Peyer's patch (tissue), 4 donors: ENCODE data around the gene FBXO31.

ENCODE experiments used
- POLR2A ChIP-seq, 2 donors: fragments of 450-650 bp; IDR thresholded peaks; one replicate each; pipeline ENCODE4 v1.5.1; 2017; ENCODE audit warnings: antibody characterized with exemption in 2 of 2, mild to moderate bottlenecking in 2 of 2, moderate library complexity in 2 of 2
- TF ChIP-seq, protein P1 (sequence below), 6 experiments: fragments of 450-650 bp in 4 of 6; fragments of 200-600 bp in 2 of 6; sonication (generic) in 1 of 6; IDR thresholded peaks; one replicate each; pipeline ENCODE4 v1.5.1; 2017 to 2019; ENCODE audit warnings: antibody characterized with exemption in 6 of 6, mild to moderate bottlenecking in 3 of 6, moderate library complexity in 1 of 6

DNA sequence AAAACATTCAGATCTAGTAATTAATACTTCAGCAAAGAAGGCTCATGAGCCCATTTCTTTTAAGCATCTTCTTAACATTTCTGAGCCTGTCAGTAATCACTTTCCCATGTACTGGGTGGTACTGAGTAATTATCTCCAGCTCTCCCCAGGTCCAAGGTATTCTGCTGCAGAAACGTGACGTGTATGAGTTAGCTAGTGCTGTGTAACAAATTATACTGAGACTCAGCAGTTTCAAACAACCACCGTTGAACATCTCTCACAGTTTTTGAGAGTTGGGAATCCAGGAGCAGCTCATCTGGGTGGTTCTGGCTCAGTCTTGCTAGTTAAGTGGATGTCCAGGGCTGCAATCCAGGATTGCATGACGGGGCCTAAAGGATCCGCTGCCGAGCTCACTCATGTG lies 91.6 kb downstream of the FBXO31 start:
- TF ChIP-seq, protein P1, sequence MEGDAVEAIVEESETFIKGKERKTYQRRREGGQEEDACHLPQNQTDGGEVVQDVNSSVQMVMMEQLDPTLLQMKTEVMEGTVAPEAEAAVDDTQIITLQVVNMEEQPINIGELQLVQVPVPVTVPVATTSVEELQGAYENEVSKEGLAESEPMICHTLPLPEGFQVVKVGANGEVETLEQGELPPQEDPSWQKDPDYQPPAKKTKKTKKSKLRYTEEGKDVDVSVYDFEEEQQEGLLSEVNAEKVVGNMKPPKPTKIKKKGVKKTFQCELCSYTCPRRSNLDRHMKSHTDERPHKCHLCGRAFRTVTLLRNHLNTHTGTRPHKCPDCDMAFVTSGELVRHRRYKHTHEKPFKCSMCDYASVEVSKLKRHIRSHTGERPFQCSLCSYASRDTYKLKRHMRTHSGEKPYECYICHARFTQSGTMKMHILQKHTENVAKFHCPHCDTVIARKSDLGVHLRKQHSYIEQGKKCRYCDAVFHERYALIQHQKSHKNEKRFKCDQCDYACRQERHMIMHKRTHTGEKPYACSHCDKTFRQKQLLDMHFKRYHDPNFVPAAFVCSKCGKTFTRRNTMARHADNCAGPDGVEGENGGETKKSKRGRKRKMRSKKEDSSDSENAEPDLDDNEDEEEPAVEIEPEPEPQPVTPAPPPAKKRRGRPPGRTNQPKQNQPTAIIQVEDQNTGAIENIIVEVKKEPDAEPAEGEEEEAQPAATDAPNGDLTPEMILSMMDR (IDR thresholded peaks at IDR 0.05), result no peak
- no peak for TF ChIP-seq POLR2A (IDR thresholded peaks at IDR 0.05)
